Activated T-helper 17 cell treated with anti-CD3 and anti-CD28 coated beads, Interleukin-2, amount 50 U/mL, for 72 hours (primary cell): Measurements from ENCODE around the gene KPRP. TPM values are rescaled to one million over a fixed set of nuclear protein-coding genes. Genes with fewer than 3 reads are reported as not detected.

Source experiments
- ATAC-seq: fragments of 150-1000 bp; cut with Tn5 transposase; replicated peaks from 2 replicates; pipeline ENCODE4 v1.10.0; 2021; ENCODE audit warnings: mild to moderate bottlenecking, moderate library complexity
- H3K27ac Mint-ChIP-seq: one replicate; pipeline ENCODE4 v1.8.0; 2022; ENCODE audit warnings: mixed read lengths
- H3K27me3 Mint-ChIP-seq: one replicate; pipeline ENCODE4 v1.8.0; 2022; ENCODE audit warnings: mixed read lengths
- H3K36me3 Mint-ChIP-seq: one replicate; pipeline ENCODE4 v1.8.0; 2022; ENCODE audit warnings: low read depth, mild to moderate bottlenecking, mixed read lengths
- H3K4me1 Mint-ChIP-seq: one replicate; pipeline ENCODE4 v1.8.0; 2022; ENCODE audit warnings: mixed read lengths
- H3K4me3 Mint-ChIP-seq: one replicate; pipeline ENCODE4 v1.8.0; 2022; ENCODE audit warnings: mild to moderate bottlenecking, mixed read lengths
- H3K9me3 Mint-ChIP-seq: one replicate; pipeline ENCODE4 v1.8.0; 2022; ENCODE audit warnings: mixed read lengths
- total RNA-seq, 2 donors: library from RNA; stranded (reverse); gene quantifications; one replicate each; pipeline ENCODE4 v1.2.3, GENCODE V29; 2022

The KPRP gene
- total RNA-seq, 2 donors from 2014 or later: not detected

GRCh38 chr1:152806576-152806975 is 48.8 kb downstream of the KPRP start, which contains the start of gene LCE1C:
LCE1C (minus strand) TSS chr1:152806651; CDS start chr1:152805478, 1,173 bp downstream.
- peaks cover 4% of the 10 kb centered on the region for H3K9me3 Mint-ChIP-seq
- no peaks in the 10 kb centered on the region for H3K4me1 Mint-ChIP-seq
- no peak within 1 kb of the TSS for H3K4me3 Mint-ChIP-seq
- H3K27ac Mint-ChIP-seq: no peak within 1 kb of the TSS
- H3K36me3 Mint-ChIP-seq: no peaks in the 10 kb centered on the region
- H3K27me3 Mint-ChIP-seq: peaks cover 23% of the 10 kb centered on the region
- no peak for ATAC-seq

- Mint-ChIP-seq H3K27me3 (peaks cover 21% of the 10 kb centered on the region), H3K4me1 (no peaks in the 10 kb centered on the region), H3K27ac (no peak overlapping the region), H3K4me3 (no peak overlapping the region), H3K9me3 (peaks cover 4% of the 10 kb centered on the region), H3K36me3 (no peaks in the 10 kb centered on the region)
- ATAC-seq: no peak
Observed at GRCh38 chr1:152811050-152811449, 53.2 kb downstream of the KPRP start.

Other genes with a start within 250 kb of the KPRP start
- not detected for gene LCE5A, start 247.2 kb upstream of the KPRP start, total RNA-seq
- gene CRCT1, start 243.5 kb upstream of the KPRP start, total RNA-seq: not detected
- not detected for gene LCE3E, start 191.2 kb upstream of the KPRP start, total RNA-seq
- not detected for gene LCE3D, start 177.5 kb upstream of the KPRP start, total RNA-seq
- not detected for gene LCE3C, start 157.8 kb upstream of the KPRP start, total RNA-seq
- not detected for gene LCE3B, start 144.2 kb upstream of the KPRP start, total RNA-seq
- gene LCE3A, start 134.9 kb upstream of the KPRP start, total RNA-seq: not detected
- gene LCE2D, start 94.6 kb upstream of the KPRP start, total RNA-seq: not detected
- not detected for gene LCE2C, start 82.7 kb upstream of the KPRP start, total RNA-seq
- not detected for gene LCE2B, start 71.9 kb upstream of the KPRP start, total RNA-seq
- gene LCE2A, start 59.7 kb upstream of the KPRP start, total RNA-seq: not detected
- not detected for gene LCE4A, start 49.9 kb upstream of the KPRP start, total RNA-seq
- not detected for gene LCE1F, start 17.1 kb downstream of the KPRP start, total RNA-seq
- not detected for gene LCE1E, start 28.2 kb downstream of the KPRP start, total RNA-seq
- gene LCE1D, start 38.7 kb downstream of the KPRP start, total RNA-seq: not detected
- gene LCE1C, start 48.6 kb downstream of the KPRP start, total RNA-seq: not detected
- gene LCE1B, start 53.9 kb downstream of the KPRP start, total RNA-seq: not detected
- not detected for gene LCE1A, start 69.4 kb downstream of the KPRP start, total RNA-seq
- not detected for gene LCE6A, start 84.8 kb downstream of the KPRP start, total RNA-seq
- not detected for gene LCE7A, start 102.0 kb downstream of the KPRP start, total RNA-seq
- gene SMCP, start 120.3 kb downstream of the KPRP start, total RNA-seq: not detected
- not detected for gene IVL, start 150.5 kb downstream of the KPRP start, total RNA-seq
- gene SPRR5, start 189.2 kb downstream of the KPRP start, total RNA-seq: not detected
- not detected for gene SPRR4, start 212.6 kb downstream of the KPRP start, total RNA-seq
- not detected for gene SPRR1A, start 226.1 kb downstream of the KPRP start, total RNA-seq
- gene SPRR3, start 243.7 kb downstream of the KPRP start, total RNA-seq: not detected